Thyroid gland (tissue), 4 donors: ENCODE results near the gene CAPZB.

ENCODE experiments used
- POLR2A ChIP-seq, 2 donors: fragments of 450-650 bp; IDR thresholded peaks; one replicate each; pipeline ENCODE4 v1.6.1; 2017; ENCODE audit warnings: antibody characterized with exemption in 2 of 2, mild to moderate bottlenecking in 2 of 2, moderate library complexity in 1 of 2
- TF ChIP-seq, protein P1 (sequence below), 6 experiments: fragments of 200-600 bp in 3 of 6; fragments of 450-650 bp in 3 of 6; sonication (generic) in 3 of 6; IDR thresholded peaks; one replicate each; pipeline ENCODE4 v1.5.1; 2016 to 2019; ENCODE audit warnings: antibody characterized with exemption in 6 of 6, mild to moderate bottlenecking in 2 of 6, inconsistent platforms in 1 of 6, moderate library complexity in 1 of 6

DNA sequence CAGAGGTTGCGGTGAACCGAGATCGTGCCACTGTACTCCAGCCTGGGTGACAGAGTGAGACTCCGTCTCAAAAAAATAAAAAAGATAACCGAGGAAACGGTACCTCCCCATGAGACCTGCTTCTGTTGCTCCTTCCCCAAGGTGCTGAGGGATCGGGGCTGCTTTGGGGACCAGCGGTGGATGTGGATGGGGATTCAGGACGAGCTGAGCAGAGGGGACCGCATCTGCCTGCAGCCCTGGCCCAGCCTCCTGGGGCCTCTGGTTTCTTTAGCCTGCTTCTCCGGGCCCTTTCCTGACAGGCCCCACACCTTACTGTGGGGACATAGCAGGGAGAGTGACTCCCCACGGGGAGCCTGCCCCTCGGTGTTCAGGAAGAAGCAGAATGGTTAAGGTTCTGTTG is 156.2 kb downstream of the CAPZB start:
- TF ChIP-seq, protein P1, sequence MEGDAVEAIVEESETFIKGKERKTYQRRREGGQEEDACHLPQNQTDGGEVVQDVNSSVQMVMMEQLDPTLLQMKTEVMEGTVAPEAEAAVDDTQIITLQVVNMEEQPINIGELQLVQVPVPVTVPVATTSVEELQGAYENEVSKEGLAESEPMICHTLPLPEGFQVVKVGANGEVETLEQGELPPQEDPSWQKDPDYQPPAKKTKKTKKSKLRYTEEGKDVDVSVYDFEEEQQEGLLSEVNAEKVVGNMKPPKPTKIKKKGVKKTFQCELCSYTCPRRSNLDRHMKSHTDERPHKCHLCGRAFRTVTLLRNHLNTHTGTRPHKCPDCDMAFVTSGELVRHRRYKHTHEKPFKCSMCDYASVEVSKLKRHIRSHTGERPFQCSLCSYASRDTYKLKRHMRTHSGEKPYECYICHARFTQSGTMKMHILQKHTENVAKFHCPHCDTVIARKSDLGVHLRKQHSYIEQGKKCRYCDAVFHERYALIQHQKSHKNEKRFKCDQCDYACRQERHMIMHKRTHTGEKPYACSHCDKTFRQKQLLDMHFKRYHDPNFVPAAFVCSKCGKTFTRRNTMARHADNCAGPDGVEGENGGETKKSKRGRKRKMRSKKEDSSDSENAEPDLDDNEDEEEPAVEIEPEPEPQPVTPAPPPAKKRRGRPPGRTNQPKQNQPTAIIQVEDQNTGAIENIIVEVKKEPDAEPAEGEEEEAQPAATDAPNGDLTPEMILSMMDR (IDR thresholded peaks at IDR 0.05), result no peak
- no peak for TF ChIP-seq POLR2A (IDR thresholded peaks at IDR 0.05)
